Forelimb muscle (tissue), 1 donor: ENCODE data around the gene MSRB3. TPM values are rescaled to one million over a fixed set of nuclear protein-coding genes. Genes with fewer than 3 reads are reported as not detected.
"Not testable (repeated sequence)": the region's sequence is repeated elsewhere in the genome, so short reads cannot be mapped to it uniquely, and the experiment has no call there.

ENCODE experiments used
- DNase-seq: peaks from one replicate; pipeline ENCODE4 v3.0.0-alpha.2; 2013; ENCODE audit warnings: low read depth
- polyA plus RNA-seq: library from polyadenylated mRNA; unstranded; fragments of 120-200 nt; gene quantifications from one replicate; pipeline ENCODE4 v1.2.1, GENCODE V29; 2013; ENCODE audit not compliant: insufficient read length

The MSRB3 gene
- polyA plus RNA-seq, 1 donor, result 48.6 TPM

- DNase-seq, result no peak
Measured at GRCh38 chr12:65287426-65287825, 8.9 kb downstream of the MSRB3 start.

- DNase-seq, result no peak
Measured at GRCh38 chr12:65292241-65292640, 13.8 kb downstream of the MSRB3 start.

- no peak for DNase-seq
Measured at GRCh38 chr12:65293735-65294134, 15.3 kb downstream of the MSRB3 start.

- no peak for DNase-seq
Measured at GRCh38 chr12:65294641-65295262, 16.3 kb downstream of the MSRB3 start.

GRCh38 chr12:65296508-65297265 lies 18.2 kb downstream of the MSRB3 start:
- DNase-seq, result no peak

- no peak for DNase-seq
Measured at GRCh38 chr12:65300097-65300496, 21.6 kb downstream of the MSRB3 start.

GRCh38 chr12:65300679-65301349 lies 22.3 kb downstream of the MSRB3 start:
- DNase-seq, result no peak

- DNase-seq, result no peak
Measured at GRCh38 chr12:65302891-65303290, 24.4 kb downstream of the MSRB3 start.

- DNase-seq, result no peak
Measured at GRCh38 chr12:65305346-65305950, 27.0 kb downstream of the MSRB3 start.

GRCh38 chr12:65306366-65307168 lies 28.1 kb downstream of the MSRB3 start:
- no peak for DNase-seq

- no peak for DNase-seq
Measured at GRCh38 chr12:65307169-65307501, 28.7 kb downstream of the MSRB3 start.

GRCh38 chr12:65308006-65308405 lies 29.5 kb downstream of the MSRB3 start:
- DNase-seq, result no peak

GRCh38 chr12:65308601-65309071 lies 30.2 kb downstream of the MSRB3 start:
- DNase-seq, result no peak

- no peak for DNase-seq
Measured at GRCh38 chr12:65311260-65311659, 32.8 kb downstream of the MSRB3 start.

- no peak for DNase-seq
Measured at GRCh38 chr12:65313719-65314317, 35.3 kb downstream of the MSRB3 start.

GRCh38 chr12:65315238-65315637 lies 36.8 kb downstream of the MSRB3 start:
- DNase-seq, result not testable (repeated sequence)

GRCh38 chr12:65318186-65318685 lies 39.8 kb downstream of the MSRB3 start:
- DNase-seq, result no peak

- DNase-seq, result no peak
Measured at GRCh38 chr12:65319688-65320200, 41.3 kb downstream of the MSRB3 start.

- DNase-seq, result no peak
Measured at GRCh38 chr12:65323070-65323469, 44.6 kb downstream of the MSRB3 start.

- DNase-seq, result no peak
Measured at GRCh38 chr12:65324056-65324455, 45.6 kb downstream of the MSRB3 start.

GRCh38 chr12:65324551-65324950 lies 46.1 kb downstream of the MSRB3 start:
- DNase-seq, result no peak
